AML-193 (cell line): ENCODE measurements around the gene MYOF.
"Not testable (repeated sequence)": the region's sequence is repeated elsewhere in the genome, so short reads cannot be mapped to it uniquely, and the experiment has no call there.

Source experiments
- DNase-seq, 2 experiments: peaks; one replicate each; lab custom pipeline; 2025; lab: John Stamatoyannopoulos, UW

Gene MYOF

DNA sequence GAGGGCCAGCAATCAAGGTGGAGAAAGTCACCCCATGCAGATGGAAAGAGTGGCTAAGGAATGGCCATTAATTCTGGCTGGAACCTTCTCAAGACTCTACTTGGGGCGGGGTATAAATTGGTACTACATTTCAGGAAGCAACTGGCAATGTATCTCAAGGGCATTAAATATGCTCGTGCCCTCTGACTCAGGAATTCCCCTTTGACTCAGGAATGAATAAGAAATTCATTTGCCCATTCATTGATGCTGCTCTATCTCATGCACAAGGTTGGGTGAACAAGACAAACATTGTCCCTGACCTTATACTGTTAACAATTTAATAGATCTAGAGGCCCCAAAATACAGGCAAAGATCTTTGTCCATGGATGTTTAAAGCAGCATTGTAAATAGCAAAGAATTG is 188.1 kb downstream of the MYOF start:
- no peak for DNase-seq

DNA sequence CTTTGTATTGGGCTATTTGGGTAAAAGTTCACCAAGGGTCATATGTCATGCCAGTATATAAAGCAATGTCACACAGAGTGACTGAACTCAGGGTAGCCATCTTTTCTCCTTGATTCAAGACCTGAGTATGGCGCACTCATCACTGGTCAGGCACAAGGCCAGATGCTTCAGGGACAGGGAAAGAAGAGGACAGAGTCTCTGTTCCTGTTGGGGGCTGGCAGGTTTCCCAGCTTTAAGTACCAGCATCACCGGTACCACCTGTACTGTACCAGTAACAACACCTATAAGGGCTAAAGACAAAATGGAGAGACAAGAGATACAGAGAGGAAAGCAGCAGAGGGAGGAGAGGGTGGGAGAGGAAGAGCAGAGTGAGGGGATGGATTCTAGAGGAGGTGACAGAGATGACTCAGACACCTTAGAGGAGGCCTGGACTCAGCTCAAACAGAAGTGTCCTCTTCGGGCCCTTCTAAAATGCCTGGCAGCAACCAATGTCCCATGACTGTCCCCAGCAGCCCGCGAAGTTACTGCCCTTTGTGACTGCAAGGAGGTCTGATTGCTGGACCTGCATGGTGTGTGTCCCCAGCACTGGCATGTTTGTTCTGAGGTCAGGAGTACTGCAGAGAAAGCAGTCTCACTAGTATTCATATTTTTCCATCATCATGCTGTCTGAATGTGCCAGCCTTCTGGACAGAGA is 191.3 kb downstream of the MYOF start:
- DNase-seq: no peak

DNA sequence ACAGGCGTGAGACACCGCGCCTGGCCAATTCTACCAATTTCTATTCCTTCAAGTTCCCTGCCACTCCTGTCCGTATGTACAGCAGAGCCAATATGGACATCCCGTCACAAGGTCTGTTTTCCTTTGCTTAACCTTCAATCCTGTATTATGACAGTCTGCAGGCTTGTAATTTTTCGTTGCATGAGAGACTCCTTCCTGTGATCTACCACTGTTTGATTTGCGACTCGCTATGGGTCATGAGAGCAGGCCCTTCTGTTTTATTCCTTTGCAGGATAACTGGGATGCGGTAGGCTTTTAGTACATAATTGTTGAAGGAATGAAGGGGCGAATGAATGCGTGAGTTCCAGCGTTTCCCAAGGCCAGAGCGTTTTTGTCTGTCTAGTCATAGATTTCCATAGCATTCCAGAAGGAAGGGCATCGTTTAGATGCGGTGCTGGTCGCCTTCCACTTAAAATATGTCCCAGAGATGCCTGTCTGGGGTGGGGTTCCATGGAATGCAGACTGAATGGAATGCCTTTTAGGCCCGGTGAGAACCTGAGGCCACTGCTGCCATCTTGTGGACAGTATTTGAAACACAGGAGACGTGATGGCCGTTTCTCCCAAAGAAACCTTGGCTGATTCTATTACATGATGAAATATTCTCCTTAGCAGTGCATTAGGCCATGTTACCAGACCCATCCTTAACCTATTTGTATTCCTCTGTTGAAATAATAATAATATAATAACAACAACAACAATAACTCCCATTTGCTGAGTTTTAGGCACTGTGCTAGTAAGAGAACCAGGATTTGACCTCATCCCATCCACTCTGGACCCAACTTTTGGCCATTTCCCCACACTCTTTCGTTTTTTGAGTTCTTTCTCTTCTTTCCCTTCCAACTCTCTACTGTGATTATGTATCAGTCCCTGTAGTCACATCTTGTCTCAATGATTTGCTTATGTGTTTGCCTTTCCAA is 193.2 kb downstream of the MYOF start:
- DNase-seq: peak; percentile 37 to 59

- DNase-seq: no peak
Observed at GRCh38 chr10:93287775-93288174, 194.4 kb downstream of the MYOF start.

DNA sequence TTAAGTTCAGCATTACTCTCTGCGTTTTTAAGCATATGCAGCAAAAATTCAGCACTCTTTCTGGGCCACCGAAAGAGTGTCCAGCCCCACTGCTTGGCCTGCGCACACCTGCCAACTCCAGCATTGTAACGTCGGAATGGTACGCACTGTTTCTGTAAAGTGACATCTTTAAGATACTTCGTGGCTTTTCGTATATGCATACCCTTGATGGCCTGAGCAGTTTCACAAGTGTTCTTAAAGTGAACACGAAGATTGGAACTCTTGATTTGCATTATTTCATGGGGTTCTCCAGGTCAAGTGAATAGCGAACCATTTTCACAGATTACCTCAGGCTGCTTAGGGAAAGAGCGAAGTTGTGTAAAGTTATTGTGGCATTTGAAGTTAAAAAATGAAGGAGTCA is 197.9 kb downstream of the MYOF start:
- DNase-seq: not testable (repeated sequence)

- DNase-seq: no peak
Observed at GRCh38 chr10:93281367-93281720, 200.8 kb downstream of the MYOF start.

GRCh38 chr10:93280699-93281366 is 201.3 kb downstream of the MYOF start:
- no peak for DNase-seq

DNA sequence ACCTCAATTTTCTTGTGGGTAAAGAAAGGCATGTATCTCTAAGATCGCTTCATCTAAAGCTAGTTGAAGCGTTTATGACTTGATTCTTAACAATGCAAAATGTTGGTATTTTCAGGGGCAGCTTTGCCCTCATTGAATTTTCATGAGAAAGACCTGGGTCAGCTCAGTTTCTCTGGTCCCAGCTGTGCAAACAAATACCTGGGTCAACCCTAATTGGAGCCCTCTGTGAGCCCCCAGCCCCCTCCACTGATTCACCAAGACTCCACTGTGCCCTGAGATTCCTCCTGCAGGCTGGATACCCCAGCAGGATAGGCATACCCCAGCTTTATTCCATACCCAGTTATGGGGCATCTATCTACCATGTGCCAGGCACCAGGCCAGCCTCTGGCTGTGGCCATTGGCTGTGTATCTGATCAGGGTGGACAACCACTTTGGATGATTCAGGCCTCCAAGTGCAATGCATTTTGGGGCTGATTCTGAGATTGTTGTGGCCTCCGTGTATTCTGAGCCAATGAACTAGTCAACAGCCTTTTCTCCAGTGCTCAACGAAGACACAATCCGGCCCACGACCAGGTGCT is 201.9 kb downstream of the MYOF start:
- no peak for DNase-seq

DNA sequence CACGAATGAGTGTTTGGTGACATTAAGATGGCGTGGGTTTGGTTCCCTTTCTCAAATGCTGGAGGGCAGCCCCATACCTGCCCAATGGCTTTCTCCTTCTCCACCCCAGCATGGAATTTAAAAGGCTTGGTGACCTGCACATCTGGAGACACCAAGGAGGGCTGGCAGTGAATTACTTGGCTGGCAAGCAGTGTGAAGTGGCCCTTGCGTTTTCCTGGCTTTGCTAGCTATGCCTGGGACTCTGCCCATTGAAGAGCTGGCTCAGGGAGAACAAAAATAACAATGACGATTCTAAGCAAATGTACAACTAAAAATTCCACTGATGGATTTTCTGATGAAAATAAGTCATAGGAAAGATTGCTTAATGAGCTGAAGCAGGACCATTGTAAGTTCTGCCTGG is 204.8 kb downstream of the MYOF start:
- no peak for DNase-seq

GRCh38 chr10:93274419-93274818 is 207.7 kb downstream of the MYOF start:
- no peak for DNase-seq

DNA sequence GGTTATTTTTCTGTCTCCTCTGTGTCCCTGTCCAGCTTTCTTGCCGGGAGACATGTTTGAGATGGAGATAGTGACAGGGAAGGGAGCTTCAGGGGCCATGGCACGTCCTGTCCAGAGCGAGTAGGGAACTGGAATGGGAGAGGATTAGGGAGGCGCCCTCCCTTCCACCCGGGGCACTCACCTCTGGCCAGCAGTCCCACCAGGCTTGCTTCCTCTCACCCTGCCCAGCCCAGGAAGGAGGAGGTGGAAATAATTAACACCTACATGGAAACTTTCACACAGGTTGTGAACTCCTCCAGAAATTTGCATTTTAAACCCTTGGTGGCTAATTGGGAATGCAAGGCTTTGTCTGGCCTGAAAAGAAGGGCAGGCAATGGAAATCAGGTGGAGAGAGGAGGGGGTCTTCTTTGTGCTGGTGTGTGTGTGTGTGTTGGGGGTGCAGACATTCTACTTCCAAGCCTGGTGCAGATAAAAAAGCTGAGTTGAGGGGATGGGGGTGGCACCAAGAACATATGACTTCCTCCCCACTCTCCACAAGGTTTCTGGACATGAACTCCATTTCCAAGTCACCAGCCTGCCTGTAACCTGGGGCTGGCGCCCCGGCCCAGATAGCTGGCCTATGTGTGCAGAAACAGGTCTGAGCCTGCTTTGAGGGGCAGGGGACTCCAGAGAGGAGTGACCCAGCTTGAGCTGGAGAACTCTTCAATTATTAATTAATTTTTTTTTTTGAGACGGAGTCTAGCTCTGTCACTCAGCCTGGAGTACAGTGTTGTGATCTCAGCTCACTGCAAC is 209.1 kb downstream of the MYOF start:
- DNase-seq: no peak

- no peak for DNase-seq
Observed at GRCh38 chr10:93271347-93271746, 210.8 kb downstream of the MYOF start.

- no peak for DNase-seq
Observed at GRCh38 chr10:93269281-93269680, 212.9 kb downstream of the MYOF start.

- DNase-seq: no peak
Observed at GRCh38 chr10:93268021-93268420, 214.1 kb downstream of the MYOF start.

DNA sequence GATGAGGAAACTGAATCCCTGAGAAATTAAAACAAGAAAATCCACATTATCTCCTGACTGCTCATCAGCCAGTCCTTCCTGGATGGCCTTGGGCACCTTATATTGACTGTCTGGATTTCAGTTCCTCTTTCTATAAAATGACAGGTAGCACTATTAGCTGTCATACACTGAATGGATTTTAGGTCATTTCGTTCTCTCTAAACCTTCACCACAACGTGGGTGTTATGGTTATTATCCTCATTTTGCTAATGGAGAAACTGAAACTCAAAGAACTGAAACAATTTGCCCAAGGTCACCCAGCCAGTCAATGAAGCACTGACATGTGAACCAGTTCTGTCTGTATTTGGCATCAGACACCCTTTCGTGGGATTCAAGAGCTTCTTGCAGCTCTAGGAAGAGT is 214.6 kb downstream of the MYOF start:
- DNase-seq: no peak

DNA sequence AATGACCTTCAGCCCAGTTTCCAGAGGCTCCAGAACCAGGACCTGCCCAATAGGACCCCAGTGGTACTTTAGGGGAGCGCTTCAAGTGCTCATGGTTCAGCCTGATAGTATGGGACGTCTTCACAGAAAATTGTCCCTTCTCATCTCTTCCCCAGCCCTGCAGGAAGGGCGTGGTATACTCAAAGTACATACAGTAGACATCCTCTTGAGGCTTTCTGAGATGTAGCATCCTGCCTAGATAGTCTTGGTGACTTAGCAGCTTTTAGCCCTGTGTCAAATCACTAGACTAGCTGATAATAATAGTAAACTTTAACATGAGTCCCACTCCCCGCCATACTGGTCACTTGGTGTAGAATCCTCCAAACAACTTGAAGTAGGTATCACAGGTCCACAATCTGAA is 215.3 kb downstream of the MYOF start:
- no peak for DNase-seq

DNA sequence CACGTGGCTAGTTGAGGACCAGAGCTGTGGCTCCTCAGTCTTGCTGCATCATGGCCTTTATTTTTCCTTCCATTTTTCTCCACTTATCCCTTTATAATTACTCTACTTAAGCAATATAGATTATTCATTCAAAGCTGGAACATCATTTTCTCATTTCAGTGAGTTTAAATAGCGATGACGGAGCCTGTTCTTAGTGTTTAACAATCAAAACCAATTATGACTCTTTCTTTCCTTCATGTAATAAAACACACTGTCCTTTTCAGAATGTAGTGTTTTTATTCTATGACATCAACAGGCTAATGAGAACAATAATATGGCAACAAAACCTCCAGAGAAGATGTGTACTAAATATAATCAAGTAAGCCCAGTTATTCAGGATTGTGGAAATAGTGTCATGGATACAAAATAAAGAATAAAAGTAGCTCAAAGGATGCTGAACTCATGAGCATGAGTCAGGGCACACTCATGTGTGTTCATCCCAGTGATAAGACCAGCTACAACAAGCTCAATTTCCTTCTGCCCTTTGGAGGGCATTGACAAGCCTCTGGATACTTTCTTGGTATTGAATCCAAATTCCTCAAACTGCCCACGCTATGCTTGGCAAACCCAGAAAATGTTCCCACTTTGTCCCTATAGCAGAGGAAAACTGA is 220.0 kb downstream of the MYOF start:
- DNase-seq: no peak

GRCh38 chr10:93261089-93261488 is 221.0 kb downstream of the MYOF start:
- no peak for DNase-seq

DNA sequence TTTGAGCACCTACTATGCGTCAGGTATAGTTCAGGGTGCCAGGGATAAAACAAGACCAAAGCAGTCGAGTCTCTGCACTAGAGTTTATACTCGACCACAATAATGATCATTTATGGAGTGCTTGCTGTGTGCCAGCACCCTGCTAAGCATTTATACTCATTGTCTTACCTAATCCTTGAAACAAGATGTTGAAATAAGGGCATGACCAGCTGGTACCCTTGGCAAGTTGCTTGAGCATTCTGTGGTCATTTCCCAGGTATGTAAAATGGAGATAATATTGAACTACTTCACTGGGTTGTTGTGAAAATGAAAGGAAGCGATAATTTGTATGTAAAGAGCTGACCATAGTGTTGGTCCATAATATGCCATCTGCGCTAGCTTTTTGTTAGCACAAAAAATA is 223.0 kb downstream of the MYOF start:
- no peak for DNase-seq
